ENCODE results near the gene HOXA6.

The HOXA6 gene

DNA sequence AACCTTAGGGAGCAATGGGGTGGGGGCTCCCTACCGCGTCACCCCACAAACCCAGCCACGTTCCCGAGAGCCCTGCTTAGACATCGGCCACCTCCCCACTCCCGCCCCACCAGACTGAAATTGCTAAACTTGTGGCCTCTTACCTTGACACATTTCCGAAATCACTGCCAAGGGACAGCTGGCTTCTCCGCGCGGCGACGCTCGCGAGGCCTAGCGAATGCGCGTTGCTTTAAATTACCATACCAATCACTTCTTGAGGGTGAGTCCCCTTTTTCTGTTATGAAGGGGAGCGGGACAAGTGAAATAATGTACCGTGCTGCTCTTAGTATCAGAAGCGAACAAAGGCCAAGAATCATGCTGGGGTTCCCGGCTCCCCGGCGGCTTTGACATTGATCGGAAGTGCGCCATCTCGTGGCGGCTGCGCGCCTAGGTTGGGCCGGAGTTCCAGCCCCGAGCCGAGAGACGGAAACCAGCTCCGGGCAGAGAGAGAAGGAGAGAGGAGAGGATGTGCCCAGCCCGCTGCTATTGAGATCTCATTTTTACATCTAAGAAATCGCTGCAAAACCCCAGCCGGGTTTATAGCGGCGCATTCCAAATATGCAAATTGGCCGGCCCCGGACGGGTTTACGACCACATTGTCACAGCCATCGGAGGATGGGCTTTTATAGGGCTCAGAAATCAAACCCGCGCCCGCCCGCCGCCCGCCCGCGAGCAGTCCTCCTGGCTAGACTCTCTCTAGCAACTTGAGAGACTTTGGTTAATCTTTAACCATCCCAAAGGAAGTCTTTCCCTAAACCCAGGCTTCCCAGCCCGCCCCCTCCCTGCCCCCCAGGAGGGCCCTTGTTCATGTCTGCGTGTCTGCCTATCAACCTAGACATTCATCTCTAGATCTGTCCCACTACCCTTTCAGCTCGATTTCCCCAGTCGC is 32.2 kb upstream of the HOXA6 start:
- H3K9me3 Mint-ChIP-seq = no peaks in the 10 kb centered on the region
- H3K36me3 Mint-ChIP-seq = peaks cover 0 to 1% of the 10 kb centered on the region in 2 donors
- peaks cover 56 to 90% of the 10 kb centered on the region in 2 donors for H3K27me3 Mint-ChIP-seq
- ATAC-seq (replicated peaks) (peak; percentile 49 to 69), DNase-seq (no peak)
- peak overlapping the region; percentile 63 for H3K27ac Mint-ChIP-seq
- H3K4me1 Mint-ChIP-seq = peaks cover 8 to 21% of the 10 kb centered on the region in 2 donors
- H3K4me3 Mint-ChIP-seq = peak overlapping the region; percentile 47 to 68

DNA sequence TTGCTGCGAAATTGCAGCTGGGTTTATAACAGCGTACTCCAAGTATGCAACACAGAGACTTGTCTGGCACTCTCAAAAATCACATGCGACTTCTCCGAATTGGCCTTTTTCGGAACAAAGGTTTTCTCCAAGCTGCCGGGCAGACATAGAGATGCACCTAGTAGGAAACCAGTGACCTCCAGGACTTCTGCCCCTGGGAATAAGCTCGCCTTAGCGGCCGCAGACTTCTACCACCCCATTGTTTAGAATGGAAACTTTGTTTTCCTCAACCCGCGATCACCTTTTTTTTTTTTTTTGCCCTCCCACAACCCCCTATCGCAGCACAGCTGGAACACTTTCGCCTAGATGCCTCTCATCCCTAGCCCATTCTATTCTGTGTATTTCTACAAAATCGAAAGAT is 31.5 kb upstream of the HOXA6 start:
- ATAC-seq (replicated peaks) (no peak), DNase-seq (no peak)
- H3K4me3 Mint-ChIP-seq = no peak overlapping the region
- H3K36me3 Mint-ChIP-seq = no peaks in the 10 kb centered on the region
- H3K4me1 Mint-ChIP-seq = peaks cover 6 to 24% of the 10 kb centered on the region in 2 donors
- peaks cover 55 to 86% of the 10 kb centered on the region in 2 donors for H3K27me3 Mint-ChIP-seq
- peak overlapping the region; percentile 14 for H3K27ac Mint-ChIP-seq
- no peaks in the 10 kb centered on the region for H3K9me3 Mint-ChIP-seq

DNA sequence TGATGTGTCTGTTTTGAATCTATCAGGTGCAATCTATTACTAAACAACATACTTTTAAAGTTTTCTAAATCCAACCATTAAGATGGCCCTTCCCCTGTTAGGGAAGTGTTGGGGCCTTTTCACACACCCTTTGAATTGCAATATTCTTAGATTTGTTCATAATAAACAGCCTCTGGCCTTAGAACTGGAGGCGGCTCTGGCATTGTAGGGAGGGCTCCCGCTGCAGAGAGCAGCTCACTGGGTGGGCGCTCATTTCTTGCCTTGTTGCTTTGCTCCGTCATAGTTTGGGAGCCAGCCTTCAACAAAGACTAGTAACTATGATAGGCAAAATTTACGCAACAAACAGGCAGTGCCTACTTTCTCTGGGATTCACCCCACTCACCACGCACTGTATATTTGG is 30.8 kb upstream of the HOXA6 start:
- Mint-ChIP-seq H3K27me3 (peaks cover 55 to 84% of the 10 kb centered on the region in 2 donors), H3K4me3 (no peak overlapping the region), H3K9me3 (no peaks in the 10 kb centered on the region), H3K4me1 (peaks cover 6 to 27% of the 10 kb centered on the region in 2 donors), H3K36me3 (no peaks in the 10 kb centered on the region), H3K27ac (no peak overlapping the region)
- no peak for ATAC-seq (replicated peaks)
- no peak for DNase-seq

DNA sequence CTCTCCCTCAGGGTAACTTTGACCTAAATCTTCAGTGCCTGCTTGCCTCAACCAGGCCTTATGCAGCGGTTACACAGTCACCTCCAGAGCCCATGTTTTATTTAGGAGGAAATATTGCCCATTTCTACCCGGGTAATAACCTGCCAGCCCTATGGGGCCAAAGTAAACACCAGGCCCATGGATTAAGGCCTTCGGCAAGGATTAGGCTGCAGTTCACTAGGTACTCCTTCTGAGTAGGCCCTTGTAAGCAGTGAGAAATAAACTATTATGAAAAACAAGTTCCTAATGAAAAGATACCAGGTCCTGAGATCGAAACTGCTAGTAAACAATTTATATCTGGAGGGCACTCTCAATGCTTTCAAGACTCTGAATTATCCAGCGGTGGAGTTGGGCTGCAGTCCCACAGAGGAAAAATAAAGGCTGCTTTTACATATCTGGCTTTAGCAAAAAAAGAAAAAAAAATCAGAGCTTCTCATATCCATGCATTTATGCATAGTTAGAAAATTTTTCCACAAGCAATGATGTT is 30.3 kb upstream of the HOXA6 start:
- Mint-ChIP-seq H3K27me3 (peaks cover 54 to 81% of the 10 kb centered on the region in 2 donors), H3K9me3 (no peaks in the 10 kb centered on the region), H3K4me1 (peaks cover 7 to 27% of the 10 kb centered on the region in 2 donors), H3K4me3 (no peak overlapping the region), H3K36me3 (no peaks in the 10 kb centered on the region), H3K27ac (no peak overlapping the region)
- ATAC-seq (replicated peaks) (no peak), DNase-seq (no peak)

DNA sequence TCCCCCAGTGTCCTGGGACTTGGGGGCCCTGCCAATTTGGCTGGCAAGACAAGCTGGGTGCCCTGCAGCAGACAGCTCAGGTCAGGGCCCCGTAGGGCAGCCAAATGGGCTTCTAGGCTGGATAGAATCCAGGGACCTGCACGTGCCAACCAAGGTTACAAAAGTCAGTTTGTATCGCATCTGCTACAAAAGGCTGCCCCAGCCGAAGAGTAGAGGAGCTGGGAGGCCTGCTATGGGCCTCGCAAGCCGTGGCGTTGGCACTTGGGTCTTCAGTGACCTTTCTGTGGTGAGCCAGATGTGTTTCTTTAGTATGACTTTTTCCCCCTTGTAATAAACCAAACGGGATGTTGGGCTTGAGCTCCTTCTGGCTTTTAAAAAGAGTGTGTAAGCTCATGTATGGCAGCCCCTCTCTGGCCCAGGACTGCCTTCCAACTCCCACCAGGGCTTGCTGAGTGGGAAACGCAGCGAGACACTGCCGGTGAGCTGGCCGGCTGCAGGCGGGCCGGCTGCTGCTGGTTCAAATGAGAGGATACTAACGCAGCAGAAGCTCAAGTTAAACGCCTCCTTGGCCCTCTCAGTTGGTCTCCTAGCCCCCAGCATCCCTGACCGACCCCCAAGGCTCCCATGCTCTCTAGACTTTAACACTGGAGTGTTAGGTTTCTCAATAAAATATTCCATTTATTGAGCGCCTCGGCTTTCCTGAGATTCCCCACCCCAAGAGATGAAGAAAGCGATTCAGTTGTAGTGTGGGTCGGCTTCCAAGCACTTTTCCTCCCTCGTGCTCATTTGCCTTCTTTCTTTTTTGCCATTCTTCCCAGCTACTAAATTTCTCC is 29.6 kb upstream of the HOXA6 start:
- no peak overlapping the region for H3K27ac Mint-ChIP-seq
- ATAC-seq (replicated peaks) = no peak
- H3K9me3 Mint-ChIP-seq = peaks cover 0 to 2% of the 10 kb centered on the region in 2 donors
- H3K4me3 Mint-ChIP-seq = no peak overlapping the region
- H3K27me3 Mint-ChIP-seq = peaks cover 54 to 81% of the 10 kb centered on the region in 2 donors
- H3K4me1 Mint-ChIP-seq = peaks cover 10 to 30% of the 10 kb centered on the region in 2 donors
- peaks cover 3% of the 10 kb centered on the region in 2 donors for H3K36me3 Mint-ChIP-seq
- DNase-seq = no peak

DNA sequence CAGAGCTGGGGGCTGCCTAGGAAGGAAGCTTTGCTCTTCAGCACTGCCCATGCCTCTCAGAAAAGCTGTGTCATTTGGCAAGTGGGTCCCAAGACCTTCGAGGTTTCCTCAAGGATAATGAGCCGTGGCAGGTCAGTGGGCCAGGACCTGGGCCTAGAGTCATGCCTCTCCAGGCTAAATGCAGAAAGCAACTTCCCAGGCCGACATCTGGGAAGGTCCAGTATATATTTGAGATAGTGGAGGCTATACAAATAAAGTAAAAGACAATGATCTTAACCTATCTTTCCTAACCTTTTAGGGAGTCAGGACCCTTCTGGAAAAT is 28.9 kb upstream of the HOXA6 start:
- H3K4me1 Mint-ChIP-seq = peaks cover 15 to 37% of the 10 kb centered on the region in 2 donors
- H3K36me3 Mint-ChIP-seq = peaks cover 5 to 6% of the 10 kb centered on the region in 2 donors
- peaks cover 60 to 81% of the 10 kb centered on the region in 2 donors for H3K27me3 Mint-ChIP-seq
- no peak overlapping the region for H3K27ac Mint-ChIP-seq
- no peak overlapping the region for H3K4me3 Mint-ChIP-seq
- DNase-seq (no peak), ATAC-seq (replicated peaks) (no peak)
- peaks cover 0 to 2% of the 10 kb centered on the region in 2 donors for H3K9me3 Mint-ChIP-seq

DNA sequence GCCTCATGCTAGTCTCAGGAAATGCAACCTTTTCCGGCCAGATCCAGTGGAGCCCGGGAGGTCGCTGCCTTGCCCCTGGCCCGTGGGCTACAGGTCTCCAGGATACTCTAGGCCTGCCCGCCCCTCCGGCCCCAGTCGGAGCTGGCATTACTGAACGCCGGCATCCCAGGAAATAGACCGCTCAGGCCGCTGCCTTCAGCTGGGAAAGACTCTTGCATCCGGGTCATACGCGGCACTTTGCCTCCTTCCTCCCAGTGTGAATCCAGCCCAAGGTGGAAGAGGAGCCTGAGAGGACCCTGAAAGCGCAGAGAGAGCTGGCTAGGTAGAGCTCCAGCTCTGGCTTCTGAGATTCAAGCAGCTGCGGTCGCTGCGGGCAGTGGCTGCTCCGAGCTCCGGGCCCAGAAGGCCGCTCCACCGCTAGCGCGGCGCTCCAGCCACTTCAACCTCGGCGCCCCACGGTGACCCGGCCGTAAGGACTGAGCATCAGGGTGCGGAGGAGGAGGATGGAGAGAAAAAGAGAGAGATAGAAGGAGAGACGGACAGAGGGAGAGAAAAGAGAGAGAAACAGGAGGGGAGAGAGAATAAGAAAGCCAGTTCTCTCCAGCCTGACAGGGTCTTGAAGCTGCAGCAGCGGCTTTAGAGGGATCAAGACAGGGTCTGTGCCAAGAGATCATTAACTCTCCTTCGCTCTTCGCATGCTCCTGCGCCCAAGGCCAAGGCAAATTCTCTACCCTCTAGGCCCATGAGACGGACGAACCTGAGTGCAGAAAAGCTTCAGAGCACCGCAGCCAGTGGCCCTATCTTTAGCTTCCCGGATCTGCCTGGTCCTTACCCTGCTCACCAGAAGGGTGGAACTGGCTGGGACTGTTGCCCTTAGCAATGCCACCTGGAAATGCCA is 28.3 kb upstream of the HOXA6 start:
- no peak overlapping the region for H3K27ac Mint-ChIP-seq
- peaks cover 0 to 2% of the 10 kb centered on the region in 2 donors for H3K9me3 Mint-ChIP-seq
- no peak for ATAC-seq (replicated peaks)
- no peak overlapping the region for H3K4me3 Mint-ChIP-seq
- peaks cover 5 to 6% of the 10 kb centered on the region in 2 donors for H3K36me3 Mint-ChIP-seq
- DNase-seq = no peak
- H3K27me3 Mint-ChIP-seq = peaks cover 63 to 81% of the 10 kb centered on the region in 2 donors
- peaks cover 17 to 40% of the 10 kb centered on the region in 2 donors for H3K4me1 Mint-ChIP-seq

DNA sequence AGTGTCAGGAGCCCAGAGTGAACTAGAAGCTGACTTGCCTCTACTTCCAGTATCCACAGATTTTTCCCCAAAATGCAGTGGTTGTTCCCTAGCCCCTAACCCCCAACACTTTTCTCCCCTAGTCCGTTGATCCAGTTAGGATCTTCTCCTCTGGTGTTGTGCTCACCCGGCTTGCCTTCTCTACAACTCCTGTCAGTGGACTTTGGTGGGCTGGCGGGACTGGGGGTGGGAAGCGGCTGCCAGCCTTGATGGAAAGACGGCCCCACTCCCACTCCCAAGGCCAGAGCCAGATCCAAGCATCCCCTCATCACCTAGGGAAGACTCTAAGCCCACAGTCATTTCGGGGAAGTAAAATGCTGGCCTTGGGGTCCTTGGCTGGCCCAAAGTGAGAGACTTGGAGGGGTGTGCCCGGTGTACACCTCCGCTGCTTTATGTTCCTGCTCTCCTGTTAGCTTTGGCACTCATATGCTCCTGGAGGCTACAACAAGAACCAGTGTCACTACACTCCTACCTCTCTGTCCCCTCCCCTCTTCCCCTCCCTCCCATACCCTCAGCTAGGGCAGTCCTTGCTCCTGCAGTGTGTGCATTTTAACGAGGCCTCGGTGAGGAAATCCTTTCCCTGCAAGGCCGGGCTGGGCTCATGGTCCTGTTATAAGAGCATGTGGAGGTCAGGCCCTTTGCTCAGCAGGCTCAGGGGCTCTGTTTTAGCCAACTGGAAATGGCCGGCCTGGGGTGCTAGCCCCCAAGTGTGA is 27.5 kb upstream of the HOXA6 start:
- Mint-ChIP-seq H3K36me3 (peaks cover 5 to 6% of the 10 kb centered on the region in 2 donors), H3K27ac (no peak overlapping the region), H3K4me3 (peak overlapping the region; percentile 62 to 69), H3K27me3 (peaks cover 62 to 82% of the 10 kb centered on the region in 2 donors), H3K9me3 (peaks cover 0 to 2% of the 10 kb centered on the region in 2 donors), H3K4me1 (peaks cover 15 to 35% of the 10 kb centered on the region in 2 donors)
- ATAC-seq (replicated peaks) (no peak), DNase-seq (no peak)

DNA sequence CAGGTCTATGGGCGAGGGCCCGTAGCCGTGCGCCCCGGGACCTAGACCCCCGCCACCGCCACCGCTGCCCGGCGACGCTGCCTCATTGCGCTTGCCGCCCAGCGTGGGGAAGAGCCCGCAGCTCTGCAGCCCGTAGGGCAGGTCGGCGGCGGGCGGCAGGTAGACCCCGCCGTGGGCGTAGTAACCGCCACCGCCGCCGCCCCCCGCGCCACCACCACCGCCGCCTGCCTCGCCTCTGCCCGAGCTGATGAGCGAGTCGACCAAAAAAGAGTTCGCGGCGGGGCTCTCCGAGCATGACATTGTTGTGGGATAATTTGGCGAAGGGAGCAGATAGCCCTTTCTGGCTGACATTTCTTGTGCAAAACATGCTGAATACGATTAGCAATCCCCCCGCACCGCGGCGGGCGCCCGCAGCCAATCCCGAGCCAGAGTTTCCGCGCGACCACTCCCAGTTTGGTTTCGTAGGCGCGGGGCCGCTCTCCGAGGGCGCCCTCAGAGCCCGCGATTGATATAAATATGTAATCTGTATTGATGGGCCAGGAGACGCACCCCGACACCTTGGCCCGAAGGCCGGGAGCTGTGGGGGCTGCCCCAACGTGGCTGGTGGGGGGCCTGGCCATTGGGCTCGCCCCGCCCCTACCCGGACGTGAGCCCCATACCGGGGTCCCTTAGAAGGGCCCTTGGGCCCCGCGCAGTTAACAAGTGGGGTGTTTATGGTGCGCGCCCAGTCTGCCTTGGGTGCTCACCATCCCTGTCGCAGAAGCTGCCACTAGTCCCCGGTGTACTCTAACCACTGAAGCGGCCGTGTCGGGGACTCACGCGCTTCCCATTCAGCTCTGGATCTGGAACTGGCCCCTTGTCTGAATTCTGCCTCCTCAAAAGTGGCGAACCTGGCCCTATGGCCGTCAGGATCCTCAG is 26.6 kb upstream of the HOXA6 start, which contains the start of gene HOXA10:
TSS of gene HOXA10 (minus strand) at position 365 of the 918 bp plus-strand sequence. CDS start at position 351, 14 bp downstream.
- no peak for ATAC-seq (replicated peaks)
- Mint-ChIP-seq H3K27me3 (peaks cover 58 to 79% of the 10 kb centered on the region in 2 donors), H3K4me3 (peak within 1 kb of the TSS; percentile 68 to 69), H3K27ac (peak within 1 kb of the TSS; percentile 59), H3K4me1 (peaks cover 13 to 26% of the 10 kb centered on the region in 2 donors), H3K36me3 (peaks cover 5 to 6% of the 10 kb centered on the region in 2 donors), H3K9me3 (peaks cover 0 to 2% of the 10 kb centered on the region in 2 donors)
- DNase-seq = no peak

DNA sequence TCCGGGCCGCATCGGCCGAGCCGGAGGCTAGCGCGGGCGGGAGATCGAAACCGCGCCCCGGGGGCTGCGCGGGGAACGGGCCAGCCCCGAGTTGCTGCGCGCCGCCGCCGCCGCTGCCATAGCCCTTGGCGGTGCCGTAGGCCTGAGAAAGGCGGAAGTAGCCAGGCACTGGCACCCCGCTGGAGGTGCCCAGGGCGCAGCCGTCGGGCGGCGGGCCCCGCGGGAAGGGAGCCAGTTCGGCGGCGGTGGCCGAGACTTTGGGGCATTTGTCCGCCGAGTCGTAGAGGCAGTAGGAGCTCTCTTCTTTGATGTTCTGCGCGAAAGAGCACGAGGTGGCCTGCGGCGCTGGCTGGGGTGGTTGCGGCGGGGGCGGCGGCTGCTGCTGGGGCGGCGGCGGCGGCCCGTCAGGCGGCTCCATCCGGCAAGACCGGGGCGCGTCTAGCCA is 26.0 kb upstream of the HOXA6 start:
- H3K4me1 Mint-ChIP-seq = peaks cover 17 to 28% of the 10 kb centered on the region in 2 donors
- H3K27me3 Mint-ChIP-seq = peaks cover 60 to 79% of the 10 kb centered on the region in 2 donors
- H3K27ac Mint-ChIP-seq = no peak overlapping the region
- peaks cover 0 to 2% of the 10 kb centered on the region in 2 donors for H3K9me3 Mint-ChIP-seq
- H3K4me3 Mint-ChIP-seq = peak overlapping the region; percentile 32 to 68
- H3K36me3 Mint-ChIP-seq = peaks cover 5 to 10% of the 10 kb centered on the region in 2 donors
- ATAC-seq (replicated peaks) = peak; percentile 55 to 70
- no peak for DNase-seq

DNA sequence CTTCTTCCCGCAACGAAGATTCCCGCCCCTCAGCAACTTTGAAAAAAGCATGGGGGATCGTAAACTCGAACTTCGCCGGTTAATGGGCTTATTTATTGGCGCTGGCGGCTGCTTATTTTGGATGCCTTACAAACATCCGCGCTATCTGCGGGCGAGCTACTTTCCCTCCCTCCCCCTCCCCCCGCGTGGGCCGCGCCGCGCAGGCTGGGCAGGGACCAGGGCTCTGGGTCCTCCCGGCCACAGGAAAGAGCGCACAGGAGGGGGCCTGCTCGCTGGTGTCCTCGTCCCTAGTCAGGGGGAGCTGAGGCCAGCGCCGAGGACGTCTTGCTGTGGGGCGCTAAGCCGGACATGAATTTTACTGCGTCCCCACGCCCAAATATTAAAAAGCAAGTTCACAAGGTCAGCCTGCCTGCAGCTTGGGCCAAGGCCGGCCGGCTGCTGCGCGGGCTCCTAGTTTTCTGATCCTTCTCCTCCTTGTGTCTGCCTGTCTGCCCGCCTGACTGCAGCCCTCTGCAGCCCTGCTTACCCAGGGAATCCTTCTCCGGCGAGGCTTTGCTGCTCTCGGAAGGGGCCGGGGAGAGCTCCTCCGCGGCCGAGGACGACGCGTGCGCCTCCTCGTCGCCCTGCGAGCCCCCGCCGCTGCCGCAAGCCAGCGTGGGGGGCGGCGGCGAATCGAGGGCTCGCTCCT is 25.4 kb upstream of the HOXA6 start:
- H3K4me3 Mint-ChIP-seq = peak overlapping the region; percentile 50 to 68
- peaks cover 5 to 12% of the 10 kb centered on the region in 2 donors for H3K36me3 Mint-ChIP-seq
- H3K4me1 Mint-ChIP-seq = peaks cover 18 to 30% of the 10 kb centered on the region in 2 donors
- peaks cover 61 to 77% of the 10 kb centered on the region in 2 donors for H3K27me3 Mint-ChIP-seq
- DNase-seq (no peak), ATAC-seq (replicated peaks) (peak in 1 of 2 donors; percentile 14)
- H3K9me3 Mint-ChIP-seq = peaks cover 0 to 2% of the 10 kb centered on the region in 2 donors
- H3K27ac Mint-ChIP-seq = no peak overlapping the region

Data from stimulated activated naive B cell treated with anti-CD40 and anti-IgM and Interleukin-4, amounts not matched to agents 10 μg/mL and 1 μg/mL and 100 μg/mL, for 72 hours (primary cell).